HG03575 (cell line): ENCODE measurements around the gene LHFPL3.
"Not testable (repeated sequence)": the region's sequence is repeated elsewhere in the genome, so short reads cannot be mapped to it uniquely, and the experiment has no call there.

Experiments used
- ATAC-seq: cut with Tn5 transposase; IDR thresholded peaks from one replicate; pipeline ENCODE4 v1.9.1; 2021; ENCODE audit not compliant: unreplicated experiment, insufficient number of reproducible peaks, low FRiP score; ENCODE audit errors: extremely low read depth

Gene LHFPL3

DNA sequence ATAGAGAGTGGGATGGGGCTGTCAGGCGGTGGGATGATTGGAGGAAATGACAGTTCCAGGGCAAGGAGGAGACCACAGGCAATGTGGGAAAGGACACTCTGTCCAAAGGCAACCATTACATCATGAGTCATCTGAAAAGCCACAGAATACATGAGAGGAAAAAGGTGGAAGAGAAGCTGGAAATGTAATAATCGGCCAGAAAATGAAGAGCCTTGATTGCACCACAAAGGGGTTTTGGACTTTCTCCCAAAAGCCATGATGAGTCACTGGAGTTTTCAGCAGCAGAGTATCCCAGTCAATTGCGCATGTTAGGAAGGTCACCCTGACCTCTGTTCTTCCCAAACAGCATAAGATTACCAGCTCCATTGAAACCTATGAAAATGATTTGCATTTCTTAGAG, 222.0 kb downstream of the LHFPL3 start:
- no peak for ATAC-seq

DNA sequence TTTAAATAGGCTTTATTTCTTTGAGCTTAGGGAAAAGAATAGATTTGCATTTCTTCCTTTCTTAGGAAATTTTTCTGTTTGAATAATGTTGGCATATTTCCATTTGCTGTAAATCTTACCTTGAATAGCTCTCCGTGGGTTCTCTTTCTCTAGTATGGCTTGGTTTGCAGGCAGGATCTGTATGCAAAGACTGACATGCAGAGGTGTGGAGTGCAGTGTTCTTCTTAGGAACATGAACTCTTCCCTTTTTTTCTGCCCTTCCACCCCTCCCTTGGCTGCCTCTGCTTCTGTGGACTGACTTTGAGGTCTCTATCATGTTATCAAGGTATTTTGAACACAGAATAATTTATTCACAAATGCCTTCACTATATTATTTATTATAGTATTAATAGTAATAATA, 222.8 kb downstream of the LHFPL3 start:
- no peak for ATAC-seq

- ATAC-seq = no peak
Observed at GRCh38 chr7:104552102-104552501, 223.7 kb downstream of the LHFPL3 start.

GRCh38 chr7:104553074-104553473, 224.7 kb downstream of the LHFPL3 start:
- ATAC-seq = no peak

DNA sequence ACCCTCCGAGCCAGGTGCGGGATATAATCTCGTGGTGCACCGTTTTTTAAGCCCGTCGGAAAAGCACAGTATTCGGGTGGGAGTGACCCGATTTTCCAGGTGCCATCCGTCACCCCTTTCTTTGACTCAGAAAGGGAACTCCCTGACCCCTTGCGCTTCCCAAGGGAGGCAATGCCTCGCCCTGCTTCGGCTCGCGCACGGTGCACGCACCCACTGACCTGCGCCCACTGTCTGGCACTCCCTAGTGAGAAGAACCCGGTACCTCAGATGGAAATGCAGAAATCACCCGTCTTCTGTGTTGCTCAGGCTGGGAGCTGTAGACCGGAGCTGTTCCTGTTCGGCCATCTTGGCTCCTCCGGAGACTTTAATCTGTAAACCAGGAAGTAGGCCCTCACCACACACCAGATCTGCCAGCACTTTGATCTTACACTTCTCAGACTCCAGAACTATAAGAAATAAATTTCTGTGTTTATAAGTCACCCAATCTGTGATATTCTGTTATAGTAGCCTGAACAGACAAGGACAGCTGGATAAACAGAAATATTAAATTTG, 235.0 kb downstream of the LHFPL3 start:
- not testable (repeated sequence) for ATAC-seq

DNA sequence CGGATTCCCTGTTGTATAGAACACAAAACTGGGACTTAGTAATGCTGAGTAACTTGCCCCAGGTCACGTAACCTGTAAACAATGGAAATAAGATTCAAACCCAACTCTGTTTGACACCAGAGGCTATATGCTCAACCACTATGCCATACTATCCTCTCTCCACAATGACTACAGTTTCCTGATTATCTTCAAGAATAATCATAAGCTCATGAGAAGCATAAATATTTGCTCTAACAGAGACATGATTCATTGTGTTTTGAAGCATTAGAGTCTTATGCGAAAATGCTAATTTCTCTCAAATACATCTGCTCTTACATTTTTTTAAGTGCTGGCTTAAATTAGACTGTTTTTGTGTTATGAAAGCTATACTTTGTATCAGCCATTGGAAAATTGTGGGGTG, 241.3 kb downstream of the LHFPL3 start:
- no peak for ATAC-seq

DNA sequence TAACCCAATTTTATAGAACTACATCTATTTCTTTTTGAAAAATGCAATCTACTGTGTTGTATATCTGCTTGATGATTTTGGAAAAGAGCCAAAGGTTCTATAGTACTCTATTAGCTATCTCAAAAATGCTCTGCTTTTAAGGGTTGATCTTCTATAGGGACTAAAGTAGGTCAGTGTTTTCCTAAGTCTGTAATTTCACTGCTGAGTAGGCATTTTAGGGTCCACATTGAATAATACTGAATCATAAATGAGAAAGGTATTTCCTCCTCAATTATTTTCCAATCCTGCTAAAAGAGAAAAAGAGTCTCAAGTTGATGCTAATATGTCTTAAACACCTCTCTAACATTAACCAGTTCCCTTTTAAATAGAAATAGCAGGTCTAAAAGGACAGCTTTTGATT, 244.2 kb downstream of the LHFPL3 start:
- no peak for ATAC-seq

DNA sequence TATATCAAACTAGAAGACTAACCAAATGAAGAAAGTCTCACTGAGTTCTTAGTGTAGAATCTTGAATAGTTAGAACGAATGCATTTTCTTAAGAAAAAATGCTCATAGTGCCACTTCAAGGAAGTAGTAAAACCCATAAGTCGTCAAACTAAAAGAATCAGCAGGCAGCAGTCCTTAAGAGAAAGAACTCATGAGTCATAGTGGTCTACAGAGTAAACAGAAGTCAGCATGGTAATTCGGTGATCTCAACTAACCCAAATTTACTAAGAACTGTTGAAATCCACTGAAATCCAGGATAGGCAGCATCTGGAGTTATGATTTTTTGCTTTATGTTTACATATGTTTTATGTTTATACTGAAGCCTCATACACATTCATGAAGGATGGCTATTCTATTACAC, 256.2 kb downstream of the LHFPL3 start:
- no peak for ATAC-seq

DNA sequence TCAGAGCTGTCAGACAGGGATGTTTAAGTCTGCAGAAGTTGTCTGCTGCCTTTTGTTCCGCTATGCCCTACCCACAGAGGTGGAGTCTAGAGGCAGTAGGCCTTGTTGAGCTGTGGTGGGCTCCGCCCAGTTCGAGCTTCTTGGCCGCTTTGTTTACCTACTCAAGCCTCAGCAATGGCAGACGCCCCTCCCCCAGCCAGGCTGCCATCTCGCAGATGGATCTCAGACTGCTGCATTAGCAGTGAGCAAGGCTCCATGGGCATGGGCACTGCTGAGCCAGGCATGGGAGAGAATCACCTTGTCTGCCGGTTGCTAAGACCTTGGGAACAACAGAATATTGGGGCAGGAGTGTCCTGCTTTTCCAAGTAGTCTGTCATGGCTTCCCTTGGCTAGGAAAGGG, 267.2 kb downstream of the LHFPL3 start:
- not testable (repeated sequence) for ATAC-seq

GRCh38 chr7:104603957-104604356, 275.6 kb downstream of the LHFPL3 start:
- no peak for ATAC-seq

DNA sequence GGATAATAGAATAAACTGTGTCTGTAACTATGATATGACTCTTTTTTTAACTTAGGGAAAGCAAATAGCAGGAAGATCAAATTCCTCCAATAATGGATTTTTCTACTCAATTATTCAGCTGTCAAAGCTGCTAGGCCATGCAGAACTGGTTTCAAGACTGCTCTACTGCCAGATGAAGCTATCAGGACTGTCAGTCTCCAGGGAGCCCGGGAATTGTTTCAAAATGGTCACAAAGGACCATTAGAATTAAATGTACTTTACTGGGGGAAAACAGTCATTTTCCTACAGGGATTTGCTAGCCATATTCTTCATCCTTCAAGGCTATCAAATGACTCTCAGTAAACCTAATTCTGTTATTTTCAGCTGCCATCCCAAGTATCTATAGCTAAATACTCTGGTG, 276.3 kb downstream of the LHFPL3 start:
- no peak for ATAC-seq

GRCh38 chr7:104621321-104621720, 292.9 kb downstream of the LHFPL3 start:
- ATAC-seq = no peak

GRCh38 chr7:104625956-104626355, 297.6 kb downstream of the LHFPL3 start:
- ATAC-seq = no peak

DNA sequence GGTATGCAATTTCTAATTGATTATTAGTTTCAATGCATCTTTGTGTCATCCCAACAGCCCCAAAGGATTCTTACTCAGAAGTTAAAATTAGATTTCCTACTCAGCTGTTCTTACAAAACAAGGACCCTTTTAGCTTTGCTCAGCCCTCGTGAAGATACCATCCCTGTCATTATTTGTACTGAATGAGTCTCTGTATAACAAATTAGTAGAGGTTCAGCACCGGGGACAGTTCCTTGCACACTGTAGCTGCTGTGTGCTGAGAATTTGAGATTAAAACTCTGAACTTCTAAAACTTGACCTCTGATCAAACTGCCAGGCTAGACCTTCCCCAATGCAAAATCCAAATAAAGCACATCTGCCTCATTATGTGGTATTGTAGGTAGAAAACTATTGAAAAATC, 299.1 kb downstream of the LHFPL3 start:
- ATAC-seq = no peak

DNA sequence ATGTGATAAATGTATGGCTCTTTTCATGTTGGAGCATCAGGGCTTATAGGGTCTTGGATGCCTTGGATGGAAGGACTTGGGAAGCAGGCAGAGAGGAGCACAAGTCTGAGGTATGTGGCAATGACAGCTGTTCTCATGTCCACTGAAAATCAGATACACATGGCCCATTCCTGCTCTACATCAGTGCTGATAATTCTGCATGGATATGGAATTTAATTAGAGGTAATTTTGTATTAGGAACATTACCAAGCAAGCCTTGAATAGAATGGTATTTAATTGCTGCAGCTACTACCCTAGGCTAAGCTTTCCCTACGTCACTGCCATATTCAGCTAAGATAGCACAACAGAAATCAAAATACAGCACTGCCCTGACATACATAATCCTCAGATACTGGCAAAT, 299.6 kb downstream of the LHFPL3 start:
- ATAC-seq = no peak

GRCh38 chr7:104629408-104629807, 301.0 kb downstream of the LHFPL3 start:
- no peak for ATAC-seq

DNA sequence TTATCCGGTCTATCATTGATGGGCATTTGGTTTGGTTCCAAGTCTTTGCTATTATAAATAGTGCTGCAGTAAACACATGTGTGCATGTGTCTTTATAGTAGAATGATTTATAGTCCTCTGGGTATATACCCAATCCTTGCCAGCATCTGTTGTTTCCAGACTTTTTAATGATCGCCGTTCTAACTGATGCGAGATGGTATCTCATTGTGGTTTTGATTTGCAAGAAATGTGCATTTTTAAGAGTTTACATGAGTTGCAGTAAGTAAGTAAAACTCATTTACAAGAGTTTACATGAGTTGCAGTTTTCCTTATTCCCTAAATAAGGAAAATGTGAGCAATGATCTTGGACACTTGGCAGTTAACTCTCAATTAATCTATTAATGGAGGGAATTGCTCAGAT, 312.1 kb downstream of the LHFPL3 start:
- no peak for ATAC-seq

DNA sequence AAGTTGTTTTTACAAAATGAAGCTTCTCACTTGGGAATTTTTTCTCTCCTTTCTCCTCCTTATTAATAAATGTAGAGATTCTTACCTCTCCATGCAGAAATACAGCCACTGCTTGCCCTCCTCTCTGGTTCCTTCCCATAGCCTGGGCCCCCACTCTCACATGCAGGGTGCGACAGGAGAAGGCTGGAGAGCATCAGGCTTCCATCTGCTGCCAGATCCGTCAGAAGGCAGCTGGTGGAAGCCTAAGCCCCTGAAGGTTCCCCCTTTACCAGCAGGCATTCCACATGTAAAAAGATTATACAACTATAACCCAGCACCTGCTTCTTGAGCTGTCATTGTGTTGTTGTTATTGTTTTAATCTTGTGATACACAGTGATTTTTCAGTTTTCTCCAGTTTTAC, 314.2 kb downstream of the LHFPL3 start:
- ATAC-seq = no peak

DNA sequence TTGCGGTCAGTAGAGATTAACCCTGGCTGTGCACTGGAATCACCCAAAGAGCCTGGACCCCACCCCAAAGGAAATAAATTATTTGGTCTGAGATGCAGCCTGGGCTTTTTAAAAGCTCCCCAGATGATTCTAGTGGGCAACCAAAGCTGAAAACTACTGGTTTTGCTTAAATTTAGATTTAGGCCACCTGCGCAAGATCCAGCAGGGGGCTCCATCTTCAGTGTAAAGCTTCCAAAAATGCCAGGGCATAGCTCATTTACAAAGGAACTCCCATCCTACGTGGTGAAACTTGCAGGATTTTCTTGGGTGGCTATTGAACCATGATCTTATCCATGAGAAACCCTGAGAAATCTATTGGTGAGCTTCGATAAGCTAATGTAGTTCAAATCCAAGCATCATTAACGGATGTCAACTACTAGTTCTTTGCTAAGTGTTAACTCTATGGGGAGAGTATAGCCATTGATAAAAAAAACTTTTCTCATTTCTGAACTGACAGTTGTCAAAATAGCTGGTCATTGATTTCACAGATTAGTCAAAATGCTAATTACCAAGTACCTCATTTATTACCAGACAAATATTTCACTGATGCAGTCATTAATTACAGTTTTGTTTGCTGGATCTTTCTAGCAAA, 315.3 kb downstream of the LHFPL3 start:
- no peak for ATAC-seq

- no peak for ATAC-seq
Observed at GRCh38 chr7:104650991-104651640, 322.7 kb downstream of the LHFPL3 start.

- no peak for ATAC-seq
Observed at GRCh38 chr7:104652434-104652833, 324.0 kb downstream of the LHFPL3 start.
